ENCODE measurements around the gene PPME1.
"Not testable (repeated sequence)": the region's sequence is repeated elsewhere in the genome, so short reads cannot be mapped to it uniquely, and the experiment has no call there.

DNA sequence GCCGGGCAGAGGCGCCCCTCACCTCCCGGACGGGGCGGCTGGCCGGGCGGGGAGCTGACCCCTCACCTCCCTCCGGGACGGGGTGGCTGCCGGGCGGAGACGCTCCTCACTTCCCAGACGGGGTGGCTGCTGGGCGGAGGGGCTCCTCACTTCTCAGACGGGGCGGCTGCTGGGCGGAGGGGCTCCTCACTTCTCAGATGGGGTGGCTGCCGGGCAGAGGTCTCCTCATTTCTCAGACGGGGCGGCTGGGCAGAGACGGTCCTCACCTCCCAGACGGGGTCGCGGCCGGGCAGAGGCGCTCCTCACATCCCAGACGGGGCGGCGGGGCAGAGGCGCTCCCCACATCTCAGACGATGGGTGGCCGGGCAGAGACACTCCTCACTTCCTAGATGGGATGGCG lies 42.0 kb upstream of the PPME1 start:
- TF ChIP-seq, protein P1, sequence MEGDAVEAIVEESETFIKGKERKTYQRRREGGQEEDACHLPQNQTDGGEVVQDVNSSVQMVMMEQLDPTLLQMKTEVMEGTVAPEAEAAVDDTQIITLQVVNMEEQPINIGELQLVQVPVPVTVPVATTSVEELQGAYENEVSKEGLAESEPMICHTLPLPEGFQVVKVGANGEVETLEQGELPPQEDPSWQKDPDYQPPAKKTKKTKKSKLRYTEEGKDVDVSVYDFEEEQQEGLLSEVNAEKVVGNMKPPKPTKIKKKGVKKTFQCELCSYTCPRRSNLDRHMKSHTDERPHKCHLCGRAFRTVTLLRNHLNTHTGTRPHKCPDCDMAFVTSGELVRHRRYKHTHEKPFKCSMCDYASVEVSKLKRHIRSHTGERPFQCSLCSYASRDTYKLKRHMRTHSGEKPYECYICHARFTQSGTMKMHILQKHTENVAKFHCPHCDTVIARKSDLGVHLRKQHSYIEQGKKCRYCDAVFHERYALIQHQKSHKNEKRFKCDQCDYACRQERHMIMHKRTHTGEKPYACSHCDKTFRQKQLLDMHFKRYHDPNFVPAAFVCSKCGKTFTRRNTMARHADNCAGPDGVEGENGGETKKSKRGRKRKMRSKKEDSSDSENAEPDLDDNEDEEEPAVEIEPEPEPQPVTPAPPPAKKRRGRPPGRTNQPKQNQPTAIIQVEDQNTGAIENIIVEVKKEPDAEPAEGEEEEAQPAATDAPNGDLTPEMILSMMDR (conservative IDR thresholded peaks at IDR 0.05; ENCODE audit: low read depth, low read length): not testable (repeated sequence)
- not testable (repeated sequence) for TF ChIP-seq EZH2 (IDR thresholded peaks at IDR 0.05; ENCODE audit: borderline replicate concordance, low read depth, low read length, poor library complexity, severe bottlenecking)

Data from A673 (cell line).